HL-60 (cell line): ENCODE results near the gene COMMD9.
A peak's percentile ranks its signal among the peaks of the same experiment; 100 is the strongest.

Source experiments
- CTCF ChIP-seq: IDR thresholded peaks from one replicate; pipeline ENCODE4 v1.5.1; 2011; ENCODE audit warnings: low read length, control low read depth, inconsistent platforms; ENCODE audit not compliant: insufficient read depth
- GABPA ChIP-seq: IDR thresholded peaks from 2 replicates; pipeline ENCODE4 v1.6.1; 2012; ENCODE audit warnings: low read depth
- POLR2AphosphoS5 ChIP-seq: IDR thresholded peaks from 2 replicates; pipeline ENCODE4 v1.6.1; 2012; ENCODE audit warnings: low read depth
- SPI1 ChIP-seq: IDR thresholded peaks from 2 replicates; pipeline ENCODE4 v1.6.1; 2012; ENCODE audit warnings: low read depth, mild to moderate bottlenecking, borderline replicate concordance
- TF ChIP-seq, protein P1 (sequence below): IDR thresholded peaks from 2 replicates; pipeline ENCODE4 v1.6.1; 2012; ENCODE audit warnings: low read depth; ENCODE audit not compliant: insufficient replicate concordance

GRCh38 chr11:36265793-36266628 is 23.2 kb downstream of the COMMD9 start:
- peak; percentile 87 for TF ChIP-seq CTCF
- TF ChIP-seq SPI1: no peak
- TF ChIP-seq POLR2AphosphoS5: no peak
- TF ChIP-seq, protein P1, sequence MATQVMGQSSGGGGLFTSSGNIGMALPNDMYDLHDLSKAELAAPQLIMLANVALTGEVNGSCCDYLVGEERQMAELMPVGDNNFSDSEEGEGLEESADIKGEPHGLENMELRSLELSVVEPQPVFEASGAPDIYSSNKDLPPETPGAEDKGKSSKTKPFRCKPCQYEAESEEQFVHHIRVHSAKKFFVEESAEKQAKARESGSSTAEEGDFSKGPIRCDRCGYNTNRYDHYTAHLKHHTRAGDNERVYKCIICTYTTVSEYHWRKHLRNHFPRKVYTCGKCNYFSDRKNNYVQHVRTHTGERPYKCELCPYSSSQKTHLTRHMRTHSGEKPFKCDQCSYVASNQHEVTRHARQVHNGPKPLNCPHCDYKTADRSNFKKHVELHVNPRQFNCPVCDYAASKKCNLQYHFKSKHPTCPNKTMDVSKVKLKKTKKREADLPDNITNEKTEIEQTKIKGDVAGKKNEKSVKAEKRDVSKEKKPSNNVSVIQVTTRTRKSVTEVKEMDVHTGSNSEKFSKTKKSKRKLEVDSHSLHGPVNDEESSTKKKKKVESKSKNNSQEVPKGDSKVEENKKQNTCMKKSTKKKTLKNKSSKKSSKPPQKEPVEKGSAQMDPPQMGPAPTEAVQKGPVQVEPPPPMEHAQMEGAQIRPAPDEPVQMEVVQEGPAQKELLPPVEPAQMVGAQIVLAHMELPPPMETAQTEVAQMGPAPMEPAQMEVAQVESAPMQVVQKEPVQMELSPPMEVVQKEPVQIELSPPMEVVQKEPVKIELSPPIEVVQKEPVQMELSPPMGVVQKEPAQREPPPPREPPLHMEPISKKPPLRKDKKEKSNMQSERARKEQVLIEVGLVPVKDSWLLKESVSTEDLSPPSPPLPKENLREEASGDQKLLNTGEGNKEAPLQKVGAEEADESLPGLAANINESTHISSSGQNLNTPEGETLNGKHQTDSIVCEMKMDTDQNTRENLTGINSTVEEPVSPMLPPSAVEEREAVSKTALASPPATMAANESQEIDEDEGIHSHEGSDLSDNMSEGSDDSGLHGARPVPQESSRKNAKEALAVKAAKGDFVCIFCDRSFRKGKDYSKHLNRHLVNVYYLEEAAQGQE: no peak
- no peak for TF ChIP-seq GABPA
